Cardiac fibroblast (primary cell): Measurements from ENCODE around the gene RHBDF1.
"Not testable (repeated sequence)": the region's sequence is repeated elsewhere in the genome, so short reads cannot be mapped to it uniquely, and the experiment has no call there.

Experiments used
- DNase-seq, 2 donors: peaks; one replicate each; pipeline versions ENCODE4 v3.0.0 to v3.0.0-alpha.2; 2010; ENCODE audit warnings: low read depth in 2 of 2
- H3K4me3 ChIP-seq, 2 donors: replicated peaks in 1 of 2; 1 replicate in 1 of 2; 2 replicates in 1 of 2; pipeline ENCODE4 v1.5.1; 2011; ENCODE audit warnings: low read depth in 2 of 2, low read length in 2 of 2, mild to moderate bottlenecking in 2 of 2, moderate library complexity in 1 of 2
- TF ChIP-seq, protein P1 (sequence below): IDR thresholded peaks from one replicate; pipeline ENCODE4 v1.5.1; 2011; ENCODE audit warnings: low read depth, mild to moderate bottlenecking, low read length, inconsistent platforms

Gene RHBDF1

DNA sequence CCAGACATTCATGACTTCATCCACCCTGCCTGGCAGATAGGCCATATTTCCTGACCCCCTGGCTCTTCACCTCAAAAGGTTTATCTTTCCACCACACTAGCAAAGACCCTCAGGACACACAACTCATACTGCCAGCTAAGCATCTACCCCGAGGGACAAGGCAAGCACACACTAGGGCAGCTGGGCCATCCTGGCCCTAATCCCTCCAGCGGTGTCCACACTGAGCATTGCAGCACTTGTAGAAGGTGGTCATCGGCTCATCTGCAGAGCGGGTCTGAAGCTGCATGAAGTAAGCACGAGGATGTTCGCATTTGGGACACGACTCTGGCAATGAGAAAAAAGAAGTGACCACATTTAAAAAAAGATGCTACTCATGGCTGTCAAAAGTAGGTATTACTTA is 25.2 kb downstream of the RHBDF1 start:
- H3K4me3 ChIP-seq: no peak overlapping the region
- no peak for DNase-seq
- TF ChIP-seq, protein P1, sequence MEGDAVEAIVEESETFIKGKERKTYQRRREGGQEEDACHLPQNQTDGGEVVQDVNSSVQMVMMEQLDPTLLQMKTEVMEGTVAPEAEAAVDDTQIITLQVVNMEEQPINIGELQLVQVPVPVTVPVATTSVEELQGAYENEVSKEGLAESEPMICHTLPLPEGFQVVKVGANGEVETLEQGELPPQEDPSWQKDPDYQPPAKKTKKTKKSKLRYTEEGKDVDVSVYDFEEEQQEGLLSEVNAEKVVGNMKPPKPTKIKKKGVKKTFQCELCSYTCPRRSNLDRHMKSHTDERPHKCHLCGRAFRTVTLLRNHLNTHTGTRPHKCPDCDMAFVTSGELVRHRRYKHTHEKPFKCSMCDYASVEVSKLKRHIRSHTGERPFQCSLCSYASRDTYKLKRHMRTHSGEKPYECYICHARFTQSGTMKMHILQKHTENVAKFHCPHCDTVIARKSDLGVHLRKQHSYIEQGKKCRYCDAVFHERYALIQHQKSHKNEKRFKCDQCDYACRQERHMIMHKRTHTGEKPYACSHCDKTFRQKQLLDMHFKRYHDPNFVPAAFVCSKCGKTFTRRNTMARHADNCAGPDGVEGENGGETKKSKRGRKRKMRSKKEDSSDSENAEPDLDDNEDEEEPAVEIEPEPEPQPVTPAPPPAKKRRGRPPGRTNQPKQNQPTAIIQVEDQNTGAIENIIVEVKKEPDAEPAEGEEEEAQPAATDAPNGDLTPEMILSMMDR: no peak

DNA sequence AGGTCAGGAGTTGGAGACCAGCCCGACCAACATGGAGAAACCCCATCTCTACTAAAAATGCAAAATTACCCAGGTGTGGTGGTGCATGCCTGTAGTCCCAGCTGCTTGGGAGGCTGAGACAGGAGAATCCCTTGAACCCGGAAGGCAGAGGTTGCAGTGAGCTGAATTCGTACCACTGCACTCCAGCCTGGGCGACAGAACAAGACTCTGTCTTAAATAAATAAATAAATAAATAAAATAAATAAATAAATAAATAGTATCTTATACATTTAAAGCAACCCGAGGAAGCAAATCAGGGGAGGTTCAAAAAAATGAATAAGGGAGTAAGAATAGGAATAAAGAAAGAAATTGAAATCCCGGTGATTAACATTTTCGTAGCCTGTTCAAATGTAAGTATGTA is 25.9 kb downstream of the RHBDF1 start:
- not testable (repeated sequence) for H3K4me3 ChIP-seq, DNase-seq

GRCh38 chr16:45454-45853 is 27.0 kb downstream of the RHBDF1 start:
- no peak for DNase-seq
- no peak overlapping the region for H3K4me3 ChIP-seq
- TF ChIP-seq, protein P1: no peak

- TF ChIP-seq, protein P1: no peak
- H3K4me3 ChIP-seq: no peak overlapping the region
- no peak for DNase-seq
Measured at GRCh38 chr16:44655-45054, 27.8 kb downstream of the RHBDF1 start.

DNA sequence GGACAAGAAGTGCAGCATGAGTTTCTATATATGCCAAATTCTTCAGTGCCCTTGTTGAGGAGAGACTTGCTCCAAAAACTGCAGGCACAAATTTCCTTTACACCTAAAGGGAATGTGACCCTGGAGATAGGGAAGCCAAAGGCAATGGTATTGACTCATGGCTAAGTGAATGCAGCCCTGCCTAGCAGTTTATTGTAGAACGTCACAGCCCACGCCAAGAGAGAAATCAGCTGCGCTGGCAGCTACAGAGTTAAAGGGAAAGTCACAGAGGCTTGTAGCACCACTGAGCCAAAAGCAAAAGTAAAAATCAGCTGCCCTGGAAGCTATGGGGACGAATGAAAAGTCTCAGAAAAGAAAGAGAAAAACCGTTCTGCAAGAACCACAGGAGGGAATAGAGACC is 29.1 kb downstream of the RHBDF1 start:
- TF ChIP-seq, protein P1: no peak
- DNase-seq: no peak
- no peak overlapping the region for H3K4me3 ChIP-seq

GRCh38 chr16:42691-43090 is 29.7 kb downstream of the RHBDF1 start:
- H3K4me3 ChIP-seq: no peak overlapping the region
- DNase-seq: no peak
- TF ChIP-seq, protein P1: no peak

DNA sequence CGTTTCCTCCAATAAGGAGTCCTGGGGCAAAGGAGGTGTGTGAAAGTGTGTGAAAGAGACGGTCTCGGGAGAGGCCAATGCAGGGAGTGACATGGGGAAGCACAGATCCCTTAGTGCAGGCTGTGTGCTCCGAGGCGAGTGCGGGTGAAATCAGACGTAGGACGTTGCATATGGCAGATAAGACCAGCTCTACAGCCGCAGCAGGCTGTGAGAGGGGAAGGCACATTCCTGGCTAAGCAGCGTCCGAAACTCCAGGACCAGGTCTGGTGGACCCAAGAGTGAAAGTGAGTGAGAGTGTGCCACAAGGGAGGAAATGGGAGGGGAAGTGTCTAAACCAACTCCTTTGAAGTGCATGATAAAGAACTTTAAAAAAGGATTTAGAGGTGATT is 30.4 kb downstream of the RHBDF1 start:
- peak overlapping the region in 1 of 2 donors; percentile 28 for H3K4me3 ChIP-seq
- TF ChIP-seq, protein P1: no peak

More for the DNA sequence above, 30.4 kb downstream of the RHBDF1 start:
- no peak for DNase-seq
